Suprapubic skin (tissue), 4 donors: ENCODE measurements around the gene LMF1. TPM values are rescaled to one million over a fixed set of nuclear protein-coding genes. Genes with fewer than 3 reads are reported as not detected.
"Not testable (repeated sequence)": the region's sequence is repeated elsewhere in the genome, so short reads cannot be mapped to it uniquely, and the experiment has no call there.

Experiments
- DNase-seq, 2 donors: peaks; one replicate each; pipeline ENCODE4 v3.0.0-alpha.2; 2019; ENCODE audit warnings: low spot score in 2 of 2
- H3K27ac ChIP-seq: fragments of 200-600 bp; sonication (generic); one replicate; pipeline ENCODE4 v1.5.1; 2019
- H3K27me3 ChIP-seq: fragments of 200-600 bp; sonication (generic); one replicate; pipeline ENCODE4 v1.5.1; 2019
- H3K36me3 ChIP-seq: fragments of 200-600 bp; sonication (generic); one replicate; pipeline ENCODE4 v1.5.1; 2019
- H3K4me1 ChIP-seq: fragments of 200-600 bp; sonication (generic); one replicate; pipeline ENCODE4 v1.5.1; 2019
- H3K4me3 ChIP-seq: fragments of 200-600 bp; sonication (generic); one replicate; pipeline ENCODE4 v1.5.1; 2019; ENCODE audit warnings: mild to moderate bottlenecking
- H3K9me3 ChIP-seq: fragments of 200-600 bp; sonication (generic); one replicate; pipeline ENCODE4 v1.5.1; 2019
- EP300 ChIP-seq: sonication (generic); formaldehyde crosslinking; IDR thresholded peaks from one replicate; pipeline ENCODE4 v1.6.1; 2017; ENCODE audit warnings: antibody characterized with exemption
- POLR2A ChIP-seq, 2 donors: fragments of 450-650 bp; IDR thresholded peaks; one replicate each; pipeline ENCODE4 v1.6.1; 2017; ENCODE audit warnings: antibody characterized with exemption in 2 of 2, mild to moderate bottlenecking in 2 of 2, moderate library complexity in 2 of 2
- POLR2AphosphoS5 ChIP-seq, 3 donors: sonication (generic); formaldehyde crosslinking; IDR thresholded peaks; one replicate each; pipeline ENCODE4 v1.6.1; 2017; ENCODE audit warnings: antibody characterized with exemption in 3 of 3
- WGBS: methylation state at CpG from one replicate; pipeline ENCODE4 v1.1.5; 2018; 5-methylcytosine and 5-hydroxymethylcytosine counted together
- total RNA-seq, 4 donors: library from RNA; depleted of rRNA; stranded (reverse); fragments of >200 nt; gene quantifications; one replicate each; pipeline ENCODE4 v1.1.0, GENCODE V29; 2016
- TF ChIP-seq, protein P1 (sequence below), 2 donors: fragments of 200-600 bp in 1 of 2; fragments of 450-650 bp in 1 of 2; sonication (generic) in 1 of 2; IDR thresholded peaks; one replicate each; pipeline ENCODE4 v1.5.1; 2016 to 2019; ENCODE audit warnings: antibody characterized with exemption in 2 of 2, mild to moderate bottlenecking in 1 of 2, moderate library complexity in 1 of 2

LMF1 gene
- total RNA-seq, 4 donors from 2014 or later, result 32.1 to 117 (median 38.0) TPM

DNA sequence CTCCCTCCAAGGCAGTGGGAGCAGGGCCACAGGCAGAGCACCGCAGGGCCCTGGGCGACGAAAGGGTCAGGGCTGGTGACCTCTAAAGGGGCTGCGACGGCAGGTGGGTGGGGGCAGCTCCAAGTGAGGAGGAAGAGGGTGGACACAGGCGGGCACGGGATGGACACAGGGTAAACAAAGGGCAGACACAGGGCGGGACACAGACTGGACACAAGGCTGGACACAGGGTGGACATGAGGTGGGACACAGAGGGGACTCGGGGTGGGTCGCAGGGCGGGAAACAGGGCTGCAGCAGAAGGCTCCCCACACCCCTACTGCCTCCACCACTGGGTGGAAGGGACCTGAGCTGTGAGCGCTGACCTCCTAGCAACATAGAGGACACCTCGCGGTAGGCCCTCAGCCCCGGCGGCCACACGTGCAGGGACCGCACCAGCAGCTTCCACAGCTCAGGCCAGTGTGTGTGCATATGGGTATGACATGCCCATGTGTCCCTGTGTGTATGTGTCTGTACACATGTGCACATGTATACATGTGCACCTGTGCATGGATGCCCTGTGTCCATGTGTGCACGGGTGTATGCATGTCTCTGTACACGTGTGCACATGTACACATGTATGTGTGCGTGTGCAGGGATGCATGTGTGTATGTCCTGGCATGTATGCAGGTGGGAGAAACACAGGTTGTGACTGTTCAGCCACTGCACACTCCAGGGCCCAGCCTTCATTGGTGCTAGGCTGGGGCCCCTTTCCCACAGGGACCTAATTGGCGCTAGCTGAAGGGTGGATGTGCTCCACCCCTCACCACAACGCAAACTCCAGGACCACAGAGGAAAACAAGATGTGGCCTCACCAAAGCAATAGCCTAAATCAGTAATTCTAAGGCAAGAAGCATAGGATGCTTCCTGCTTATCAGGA lies 7.6 kb downstream of the LMF1 start:
- no peaks in the 10 kb centered on the region for H3K27me3 ChIP-seq
- 89% methylated on average over 14 of the region's 23 CpGs for WGBS
- H3K9me3 ChIP-seq, result no peaks in the 10 kb centered on the region
- no peak overlapping the region for H3K27ac ChIP-seq
- no peaks in the 10 kb centered on the region for H3K36me3 ChIP-seq
- no peak overlapping the region for H3K4me3 ChIP-seq
- DNase-seq, result peak in 1 of 2 donors; percentile 72
- H3K4me1 ChIP-seq, result peaks cover 12% of the 10 kb centered on the region
- TF ChIP-seq POLR2A (IDR thresholded peaks at IDR 0.05) (no peak), EP300 (no peak), POLR2AphosphoS5 (IDR thresholded peaks at IDR 0.05) (no peak)
- TF ChIP-seq, protein P1, sequence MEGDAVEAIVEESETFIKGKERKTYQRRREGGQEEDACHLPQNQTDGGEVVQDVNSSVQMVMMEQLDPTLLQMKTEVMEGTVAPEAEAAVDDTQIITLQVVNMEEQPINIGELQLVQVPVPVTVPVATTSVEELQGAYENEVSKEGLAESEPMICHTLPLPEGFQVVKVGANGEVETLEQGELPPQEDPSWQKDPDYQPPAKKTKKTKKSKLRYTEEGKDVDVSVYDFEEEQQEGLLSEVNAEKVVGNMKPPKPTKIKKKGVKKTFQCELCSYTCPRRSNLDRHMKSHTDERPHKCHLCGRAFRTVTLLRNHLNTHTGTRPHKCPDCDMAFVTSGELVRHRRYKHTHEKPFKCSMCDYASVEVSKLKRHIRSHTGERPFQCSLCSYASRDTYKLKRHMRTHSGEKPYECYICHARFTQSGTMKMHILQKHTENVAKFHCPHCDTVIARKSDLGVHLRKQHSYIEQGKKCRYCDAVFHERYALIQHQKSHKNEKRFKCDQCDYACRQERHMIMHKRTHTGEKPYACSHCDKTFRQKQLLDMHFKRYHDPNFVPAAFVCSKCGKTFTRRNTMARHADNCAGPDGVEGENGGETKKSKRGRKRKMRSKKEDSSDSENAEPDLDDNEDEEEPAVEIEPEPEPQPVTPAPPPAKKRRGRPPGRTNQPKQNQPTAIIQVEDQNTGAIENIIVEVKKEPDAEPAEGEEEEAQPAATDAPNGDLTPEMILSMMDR (IDR thresholded peaks at IDR 0.05), result no peak

DNA sequence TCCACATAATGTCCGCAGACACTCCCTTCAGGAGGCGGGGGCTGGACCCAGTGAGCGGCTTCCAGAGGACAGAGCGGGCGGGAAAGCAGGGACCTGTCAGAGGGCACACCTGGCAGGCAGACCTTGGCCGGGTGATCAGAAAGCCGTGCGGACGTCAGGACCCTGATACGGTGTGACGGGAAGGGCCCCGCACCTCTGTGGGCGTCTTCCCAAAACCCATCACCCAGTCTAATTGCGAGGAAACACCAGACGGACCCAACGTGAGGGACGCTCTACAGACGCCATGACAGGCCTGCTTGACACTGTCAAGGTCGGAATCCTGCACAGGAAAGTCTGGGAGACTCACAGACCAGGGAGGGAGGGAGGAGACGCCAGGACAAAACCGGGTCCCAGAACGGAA lies 8.4 kb downstream of the LMF1 start:
- peak in 1 of 2 donors; percentile 54 for DNase-seq
- H3K4me1 ChIP-seq, result peaks cover 6% of the 10 kb centered on the region
- no peak overlapping the region for H3K4me3 ChIP-seq
- H3K27me3 ChIP-seq, result no peaks in the 10 kb centered on the region
- WGBS, result 91% methylated on average over 22 of the region's 22 CpGs
- TF ChIP-seq, protein P1 (IDR thresholded peaks at IDR 0.05), result no peak
- no peak overlapping the region for H3K27ac ChIP-seq
- H3K9me3 ChIP-seq, result no peaks in the 10 kb centered on the region
- no peaks in the 10 kb centered on the region for H3K36me3 ChIP-seq

DNA sequence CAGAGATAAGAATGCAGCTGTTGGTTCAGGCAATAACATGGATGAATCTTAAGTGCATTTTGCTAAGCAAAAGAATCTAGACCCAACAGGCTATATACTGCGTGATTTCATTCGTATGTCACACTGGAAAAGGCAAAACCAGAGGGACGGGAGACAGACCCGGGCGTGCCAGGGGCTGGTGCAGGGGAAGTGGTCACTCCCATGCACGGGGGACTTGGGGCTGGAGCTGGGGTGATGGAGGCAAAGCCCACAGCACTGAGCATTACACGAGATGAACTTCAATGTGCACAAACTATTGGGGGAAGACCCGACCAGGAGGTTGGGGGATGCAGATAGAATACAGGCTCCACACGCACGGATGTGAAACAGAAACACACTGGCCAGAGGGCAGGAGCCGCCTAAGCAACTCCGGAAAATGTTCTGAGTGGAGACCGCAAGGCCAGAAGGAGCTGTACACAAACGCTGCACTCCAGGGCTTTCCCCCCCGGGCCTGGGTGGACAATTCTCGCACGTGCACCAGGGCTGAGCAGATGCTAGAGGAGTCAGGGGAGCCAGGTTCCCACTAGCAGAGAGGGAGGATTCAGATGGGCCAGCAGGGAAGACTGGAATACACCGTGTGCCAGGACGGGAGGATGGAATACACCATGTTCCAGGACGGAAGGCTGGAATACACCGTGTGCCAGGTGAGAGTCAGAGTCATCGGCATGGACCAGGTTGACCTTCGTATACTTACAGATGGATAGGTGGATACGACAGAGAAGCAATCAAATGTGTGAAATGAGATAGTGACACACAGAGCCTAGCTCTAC lies 11.3 kb downstream of the LMF1 start:
- H3K4me3 ChIP-seq, result no peak overlapping the region
- DNase-seq, result no peak
- H3K4me1 ChIP-seq, result peaks cover 6% of the 10 kb centered on the region
- H3K27me3 ChIP-seq, result no peaks in the 10 kb centered on the region
- peaks cover 4% of the 10 kb centered on the region for H3K36me3 ChIP-seq
- H3K9me3 ChIP-seq, result no peaks in the 10 kb centered on the region
- WGBS, result 89% methylated on average over 23 of the region's 24 CpGs
- no peak overlapping the region for H3K27ac ChIP-seq
- TF ChIP-seq POLR2AphosphoS5 (IDR thresholded peaks at IDR 0.05) (no peak), EP300 (no peak), POLR2A (IDR thresholded peaks at IDR 0.05) (no peak)
- TF ChIP-seq, protein P1 (IDR thresholded peaks at IDR 0.05), result no peak

DNA sequence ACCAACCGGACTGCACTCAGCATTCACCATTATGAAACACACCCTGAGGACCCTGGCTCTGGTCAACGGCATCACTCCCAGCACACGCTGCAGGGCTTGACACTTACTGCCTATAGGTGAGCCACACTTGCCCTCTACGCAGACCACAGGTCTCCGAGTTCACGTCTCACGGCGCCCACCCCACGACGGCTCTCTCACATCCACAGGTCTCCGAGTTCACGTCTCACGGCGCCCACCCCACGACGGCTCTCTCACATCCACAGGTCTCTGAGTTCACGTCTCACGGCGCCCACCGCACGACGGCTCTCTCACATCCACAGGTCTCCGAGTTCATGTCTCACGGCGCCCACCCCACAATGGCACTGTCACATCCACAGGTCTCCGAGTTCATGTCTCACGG lies 15.0 kb downstream of the LMF1 start:
- not testable (repeated sequence) for H3K27ac ChIP-seq, DNase-seq, H3K4me1 ChIP-seq, H3K27me3 ChIP-seq, H3K9me3 ChIP-seq, H3K4me3 ChIP-seq
- WGBS, result 95% methylated on average over 27 of the region's 27 CpGs
- peaks cover 20% of the 10 kb centered on the region for H3K36me3 ChIP-seq

DNA sequence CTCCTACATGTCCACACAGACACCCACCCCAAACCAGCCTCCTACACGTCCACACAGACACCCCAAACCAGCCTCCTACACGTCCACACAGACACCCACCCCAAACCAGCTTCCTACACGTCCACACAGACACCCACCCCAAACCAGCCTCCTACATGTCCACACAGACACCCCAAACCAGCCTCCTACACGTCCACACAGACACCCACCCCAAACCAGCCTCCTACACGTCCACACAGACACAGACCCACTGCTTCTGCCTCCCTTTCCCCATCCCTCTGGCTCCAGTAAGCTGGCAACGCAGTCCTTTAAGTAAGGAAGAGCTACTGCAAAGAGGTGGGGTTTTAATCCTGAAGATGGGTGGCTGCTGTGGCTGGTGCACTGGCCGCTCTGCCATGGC lies 17.0 kb downstream of the LMF1 start:
- H3K27ac ChIP-seq, H3K4me3 ChIP-seq, H3K27me3 ChIP-seq, DNase-seq, H3K9me3 ChIP-seq, H3K4me1 ChIP-seq: not testable (repeated sequence)
- WGBS, result 95% methylated on average over 4 of the region's 7 CpGs
- H3K36me3 ChIP-seq, result peaks cover 20% of the 10 kb centered on the region

DNA sequence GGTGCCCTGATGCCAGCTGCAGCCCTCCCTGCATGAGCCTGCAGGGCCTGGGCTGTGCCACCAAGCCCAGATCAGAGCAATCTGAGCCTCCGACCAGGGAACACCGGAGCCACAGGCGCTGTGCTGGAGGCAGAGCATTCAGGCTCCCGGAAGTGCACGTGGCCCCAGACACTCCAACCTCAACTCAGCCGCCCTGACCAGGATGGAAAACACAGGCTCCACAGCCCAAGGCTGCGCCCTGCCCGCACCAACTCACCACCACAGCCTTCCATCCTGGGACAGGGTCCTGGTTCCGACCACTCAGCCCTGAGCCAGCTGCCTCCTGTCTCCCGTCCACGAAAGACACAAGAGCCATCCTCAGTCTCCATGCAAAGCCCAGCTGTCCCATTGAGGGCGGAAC lies 18.5 kb downstream of the LMF1 start:
- Histone ChIP-seq H3K36me3 (peaks cover 20% of the 10 kb centered on the region), H3K27me3 (no peaks in the 10 kb centered on the region), H3K27ac (no peak overlapping the region), H3K9me3 (no peaks in the 10 kb centered on the region), H3K4me3 (no peak overlapping the region), H3K4me1 (no peaks in the 10 kb centered on the region)
- DNase-seq, result no peak
- TF ChIP-seq, protein P1 (IDR thresholded peaks at IDR 0.05), result no peak
- TF ChIP-seq POLR2A (IDR thresholded peaks at IDR 0.05), result no peak
- TF ChIP-seq EP300, result no peak
- TF ChIP-seq POLR2AphosphoS5 (IDR thresholded peaks at IDR 0.05), result no peak
- 90% methylated on average over 7 of the region's 12 CpGs for WGBS
